NCI-H82 treated with DMSO at 0.1 percent for 48 hours (cell line): ENCODE data around the gene GNMT.
A peak's percentile ranks its signal among the peaks of the same experiment; 100 is the strongest.

Experiments
- DNase-seq: peaks from one replicate; lab custom pipeline; 2025; ENCODE audit not compliant: unreplicated experiment; lab: John Stamatoyannopoulos, UW

Gene GNMT

DNA sequence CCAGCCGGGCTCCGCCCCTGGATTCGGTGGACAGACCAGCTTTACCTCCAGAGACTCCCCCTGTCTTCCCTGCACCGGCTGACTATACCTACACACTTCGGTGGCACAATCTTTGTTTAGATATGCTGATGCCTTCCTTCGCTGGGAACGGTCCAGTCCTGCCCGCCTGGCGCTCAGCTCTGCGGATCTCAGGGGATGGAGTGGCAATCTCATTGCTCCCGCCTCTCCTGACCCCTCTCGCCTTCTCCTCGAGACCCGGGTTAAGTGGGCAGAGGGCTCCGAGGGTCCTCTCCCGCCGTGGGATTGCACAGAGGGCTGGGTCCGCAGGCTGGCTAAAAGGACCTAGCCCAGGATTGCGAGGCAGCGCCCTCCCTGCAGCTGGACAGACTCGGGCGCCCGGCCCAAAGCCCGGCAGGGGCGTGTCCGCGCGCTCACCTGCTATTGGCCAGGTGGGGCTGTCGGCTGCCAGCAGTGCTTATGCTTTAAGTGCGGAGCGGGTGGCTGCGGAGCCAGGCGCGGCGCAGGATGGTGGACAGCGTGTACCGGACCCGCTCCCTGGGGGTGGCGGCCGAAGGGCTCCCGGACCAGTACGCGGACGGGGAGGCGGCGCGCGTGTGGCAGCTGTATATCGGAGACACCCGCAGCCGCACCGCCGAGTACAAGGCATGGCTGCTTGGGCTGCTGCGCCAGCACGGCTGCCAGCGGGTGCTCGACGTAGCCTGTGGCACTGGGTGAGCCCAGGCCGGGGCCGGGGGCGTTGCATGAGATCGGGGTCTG, at the start of gene GNMT:
Gene GNMT (plus strand): TSS at position 512 of the 777 bp plus-strand sequence. CDS start 14 bp downstream, at position 526.
- no peak for DNase-seq

DNA sequence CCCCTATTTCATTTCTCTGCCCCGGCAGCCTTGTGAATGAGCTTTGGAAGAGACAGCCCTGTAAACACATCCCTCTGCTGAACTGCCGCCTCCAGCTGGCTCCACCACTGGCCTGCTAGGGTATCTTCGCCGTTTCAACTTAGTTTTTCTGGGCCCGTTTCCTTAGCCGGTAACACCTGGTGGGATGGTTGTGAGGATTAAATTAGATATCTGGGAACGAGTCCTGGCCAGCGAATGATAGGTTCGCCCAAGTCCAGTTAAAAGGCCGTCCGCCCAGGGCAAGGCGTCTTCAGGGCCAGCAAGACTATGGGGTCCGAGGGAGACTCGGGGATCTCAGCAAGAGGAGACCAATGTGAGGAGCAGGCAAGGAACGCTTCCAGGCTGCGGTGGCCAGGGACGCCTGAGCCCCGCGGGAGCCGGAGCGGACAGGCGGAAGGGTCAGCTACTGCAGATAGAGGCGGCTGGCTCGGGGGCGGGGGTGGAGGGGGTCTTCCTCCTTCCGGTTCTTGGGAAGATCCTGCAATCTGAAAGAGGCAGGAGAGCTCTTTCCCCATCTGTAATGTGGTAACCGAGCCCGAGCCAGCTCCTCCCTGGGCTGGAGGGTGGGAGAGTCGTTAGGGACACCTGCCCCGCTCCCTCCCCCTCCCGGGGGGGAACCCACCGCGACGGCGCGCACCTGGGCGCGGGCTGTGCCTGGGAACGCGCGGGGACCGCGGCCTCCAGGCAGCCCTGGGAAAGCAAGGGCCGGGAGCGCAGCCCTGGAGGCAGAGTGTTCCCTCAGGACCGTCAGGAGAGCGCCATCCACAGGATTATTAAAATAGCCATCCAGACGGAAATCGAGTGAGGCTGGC, 49.2 kb upstream of the GNMT start:
- DNase-seq: no peak

DNA sequence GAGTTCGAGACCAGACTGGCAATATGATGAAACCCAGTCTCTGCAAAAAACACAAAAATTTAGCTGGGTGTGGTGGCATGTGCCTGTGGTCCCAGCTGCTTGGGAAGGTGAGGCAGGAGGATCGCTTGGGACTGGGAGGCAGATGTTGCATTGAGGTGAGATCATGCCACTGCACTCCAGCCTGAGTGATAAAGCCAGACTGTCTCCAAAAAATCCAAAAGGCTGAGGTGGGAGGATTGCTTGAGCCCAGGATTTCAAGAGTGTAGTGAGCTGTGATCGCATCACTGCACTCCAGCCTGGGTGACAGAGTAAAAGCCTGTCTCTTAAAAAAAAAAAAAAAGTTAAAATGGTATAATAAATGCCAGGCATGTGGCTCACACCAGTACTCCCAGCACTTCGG, 46.0 kb upstream of the GNMT start:
- no peak for DNase-seq

DNA sequence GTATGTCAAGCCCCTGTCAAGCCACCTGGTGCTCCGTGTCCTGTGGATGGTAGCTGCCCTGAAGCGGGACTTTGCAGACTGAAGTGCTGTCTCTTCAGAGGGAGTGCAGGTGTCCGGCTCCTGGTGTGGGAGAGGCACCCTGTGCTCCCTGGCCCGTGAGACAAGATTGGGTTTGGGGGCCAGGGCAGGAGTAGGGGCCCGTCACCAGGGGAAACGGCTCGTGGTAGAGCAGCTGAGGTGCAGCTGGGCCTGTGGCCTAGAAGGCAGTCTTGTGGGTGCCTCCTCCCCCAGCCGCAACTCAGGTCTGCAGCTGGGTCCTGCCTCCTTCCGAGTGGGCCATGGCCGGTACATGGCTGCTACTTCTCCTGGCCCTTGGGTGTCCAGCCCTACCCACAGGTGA, 44.8 kb upstream of the GNMT start, which contains the start of gene PTCRA:
Gene PTCRA (plus strand): TSS at position 322 of the 400 bp plus-strand sequence. CDS start 17 bp downstream, at position 339.
- no peak for DNase-seq

DNA sequence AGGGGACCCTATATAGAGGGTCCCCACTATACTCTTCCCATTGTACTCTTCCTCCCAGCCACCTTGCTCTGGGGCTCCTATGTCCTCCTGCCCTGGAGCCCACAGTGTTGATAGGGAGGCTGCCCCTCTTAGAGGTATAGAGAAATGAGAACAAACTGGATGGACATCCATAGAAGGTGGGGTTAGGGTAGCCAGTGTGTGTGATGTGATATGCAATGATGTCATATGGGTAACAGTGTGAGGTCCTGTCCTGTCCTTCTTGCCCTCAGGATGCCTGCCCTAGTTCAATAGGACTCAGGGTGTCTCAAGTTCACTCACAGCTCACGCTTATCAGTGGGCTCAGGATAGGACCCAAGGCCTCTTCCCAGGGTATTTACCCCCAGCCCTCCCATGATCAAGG, 44.3 kb upstream of the GNMT start:
- DNase-seq: no peak

DNA sequence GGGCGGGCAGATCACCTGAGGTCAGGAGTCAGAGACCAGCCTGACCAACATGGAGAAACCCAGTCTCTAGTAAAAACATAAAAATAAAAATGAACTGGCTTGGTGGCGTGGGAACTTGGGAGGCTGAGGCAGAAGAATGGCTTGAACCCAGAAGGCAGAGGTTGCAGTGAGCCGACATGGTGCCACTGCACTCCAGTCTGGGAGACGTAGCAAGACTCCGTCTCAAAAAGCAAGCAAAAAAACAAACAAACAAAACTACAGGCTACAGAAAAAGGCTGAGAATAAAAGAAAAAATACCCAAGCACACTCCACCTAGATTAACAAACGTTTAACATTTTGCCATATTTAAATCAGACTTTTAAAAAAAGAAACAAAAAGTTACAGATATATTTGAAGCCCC, 38.8 kb upstream of the GNMT start:
- no peak for DNase-seq

DNA sequence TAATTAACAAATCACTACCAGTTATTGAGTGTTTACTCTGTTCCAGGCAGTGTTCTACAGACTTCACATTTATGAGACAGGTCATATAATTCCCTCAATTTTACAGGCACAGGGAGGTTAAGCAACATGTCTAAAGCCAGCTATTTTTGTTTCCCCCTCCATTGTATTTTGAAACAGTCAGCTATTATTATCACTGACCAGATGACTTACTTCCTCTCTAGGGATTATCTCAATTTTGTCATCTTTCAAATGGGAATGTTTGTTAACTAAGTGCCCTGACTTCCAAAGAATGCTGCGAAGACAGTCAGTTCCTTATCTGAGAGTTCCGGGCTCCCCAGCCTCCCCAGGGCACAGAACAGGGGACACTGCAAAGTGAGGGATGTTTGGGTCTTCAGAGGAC, 36.9 kb upstream of the GNMT start:
- no peak for DNase-seq

DNA sequence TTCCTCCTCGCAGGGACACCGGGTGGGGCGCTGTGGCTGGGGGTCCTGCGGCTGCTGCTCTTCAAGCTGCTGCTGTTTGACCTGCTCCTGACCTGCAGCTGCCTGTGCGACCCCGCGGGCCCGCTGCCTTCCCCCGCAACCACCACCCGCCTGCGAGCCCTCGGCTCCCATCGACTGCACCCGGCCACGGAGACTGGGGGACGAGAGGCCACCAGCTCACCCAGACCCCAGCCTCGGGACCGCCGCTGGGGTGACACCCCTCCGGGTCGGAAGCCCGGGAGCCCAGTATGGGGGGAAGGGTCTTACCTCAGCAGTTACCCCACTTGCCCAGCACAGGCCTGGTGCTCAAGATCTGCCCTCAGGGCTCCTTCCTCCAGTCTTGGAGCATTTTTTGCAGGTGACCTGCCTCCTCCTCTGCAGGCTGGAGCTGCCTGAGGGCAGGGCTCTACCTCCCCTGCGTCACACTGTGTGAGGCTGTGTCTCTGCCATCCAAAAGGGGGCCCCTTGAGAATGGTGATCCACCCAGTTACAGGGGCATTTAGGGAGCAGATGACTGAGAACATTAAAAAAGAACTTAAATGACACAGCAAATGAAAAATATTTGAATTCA, 35.2 kb upstream of the GNMT start:
- no peak for DNase-seq

DNA sequence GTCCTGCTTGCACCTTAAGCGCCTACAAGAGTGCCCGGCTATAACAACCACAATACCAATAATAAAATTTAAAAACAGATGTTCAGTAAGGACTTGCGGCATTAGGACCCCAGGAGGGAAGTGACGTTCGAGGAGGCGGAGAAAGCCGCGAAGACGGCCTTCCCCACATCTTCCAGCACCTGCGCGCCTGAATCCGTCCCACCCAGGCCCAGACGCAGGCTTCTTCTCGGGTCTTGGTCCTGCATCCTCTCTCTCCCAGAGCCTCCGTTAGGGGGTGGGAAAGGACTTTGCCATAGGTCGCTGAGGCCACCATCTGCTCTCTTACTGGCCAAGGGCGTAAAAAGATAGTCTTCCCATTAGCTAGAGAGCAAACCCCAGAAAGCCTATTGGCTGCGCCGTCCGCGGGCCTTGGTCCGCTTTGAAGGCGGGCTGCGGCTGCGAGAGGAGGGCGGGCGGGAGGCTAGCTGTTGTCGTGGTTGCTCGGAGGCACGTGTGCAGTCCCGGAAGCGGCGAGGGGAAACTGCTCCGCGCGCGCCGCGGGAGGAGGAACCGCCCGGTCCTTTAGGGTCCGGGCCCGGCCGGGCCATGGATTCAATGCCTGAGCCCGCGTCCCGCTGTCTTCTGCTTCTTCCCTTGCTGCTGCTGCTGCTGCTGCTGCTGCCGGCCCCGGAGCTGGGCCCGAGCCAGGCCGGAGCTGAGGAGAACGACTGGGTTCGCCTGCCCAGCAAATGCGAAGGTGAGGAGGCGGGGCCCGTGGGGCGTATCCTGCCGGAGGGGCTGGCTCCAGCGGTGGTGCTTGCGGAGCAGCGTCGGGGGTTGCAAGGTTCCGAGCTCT, 31.4 kb upstream of the GNMT start, which contains the start of gene CNPY3:
Gene CNPY3 (plus strand): TSS at position 495 of the 835 bp plus-strand sequence. CDS start 91 bp downstream, at position 586.
- DNase-seq: peak; percentile 98

DNA sequence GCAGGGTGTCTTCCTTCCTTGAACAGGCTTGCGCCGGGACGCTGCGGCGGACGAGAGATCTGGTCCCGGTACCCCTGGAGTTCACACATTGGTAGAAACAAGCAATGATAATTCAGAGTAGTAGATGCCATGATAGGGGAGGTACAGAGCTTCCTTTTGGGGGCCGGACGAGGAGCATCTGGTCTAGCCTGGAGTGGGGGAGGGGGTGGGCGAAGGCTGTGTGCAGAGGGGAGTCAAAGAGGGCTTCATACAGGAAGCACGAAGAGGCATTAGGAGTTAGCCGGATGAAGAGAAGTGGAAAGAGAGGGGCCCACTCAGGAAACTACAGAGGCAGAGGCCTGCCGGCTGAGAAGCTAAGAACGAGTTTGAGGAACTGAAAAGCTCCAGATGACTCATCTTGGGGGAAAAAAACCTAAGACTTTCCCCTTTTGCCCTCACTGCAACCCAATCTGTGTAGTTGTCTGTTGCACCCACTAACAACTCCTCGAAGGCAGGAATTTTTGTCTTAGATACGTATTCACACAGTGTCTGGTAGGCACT, 30.7 kb upstream of the GNMT start:
- DNase-seq: peak; percentile 82

DNA sequence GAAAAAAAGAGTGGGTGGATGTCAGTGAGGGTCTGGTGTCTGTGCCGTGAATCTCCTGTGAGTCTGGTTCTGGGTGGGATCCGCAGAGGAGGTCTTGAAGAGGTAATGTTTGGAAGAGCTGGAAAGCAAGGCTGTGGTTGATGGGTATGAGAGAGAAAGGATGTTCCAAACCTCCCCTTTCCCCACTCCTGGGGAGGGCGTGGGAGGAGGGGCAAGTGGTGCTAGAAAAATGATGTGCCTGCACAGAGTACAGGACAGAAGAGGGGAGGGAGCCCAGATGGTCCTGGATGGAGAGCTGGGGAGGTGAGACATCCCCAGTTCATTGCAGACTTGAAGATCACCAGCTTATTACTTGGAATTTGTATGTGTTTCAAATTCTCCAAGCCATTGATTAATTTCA, 28.1 kb upstream of the GNMT start:
- no peak for DNase-seq

DNA sequence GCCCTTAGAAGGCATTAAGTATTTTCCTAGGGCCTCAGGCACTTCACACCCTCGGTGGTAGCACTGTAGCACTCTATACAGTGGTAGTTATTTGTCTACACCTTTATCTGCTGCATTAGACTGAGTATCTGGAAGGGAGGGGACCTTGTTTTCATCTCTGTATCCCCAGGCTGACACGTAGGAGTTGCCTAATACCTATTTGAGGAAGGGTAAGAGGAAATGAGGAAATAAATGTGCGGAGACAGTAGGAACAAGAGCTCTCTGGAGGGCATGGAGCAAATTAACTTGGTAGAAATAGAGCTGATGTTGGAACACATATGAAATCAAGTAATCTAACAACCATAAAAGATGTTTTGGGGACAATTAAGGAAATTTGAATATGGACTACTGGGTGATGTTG, 27.3 kb upstream of the GNMT start:
- no peak for DNase-seq

DNA sequence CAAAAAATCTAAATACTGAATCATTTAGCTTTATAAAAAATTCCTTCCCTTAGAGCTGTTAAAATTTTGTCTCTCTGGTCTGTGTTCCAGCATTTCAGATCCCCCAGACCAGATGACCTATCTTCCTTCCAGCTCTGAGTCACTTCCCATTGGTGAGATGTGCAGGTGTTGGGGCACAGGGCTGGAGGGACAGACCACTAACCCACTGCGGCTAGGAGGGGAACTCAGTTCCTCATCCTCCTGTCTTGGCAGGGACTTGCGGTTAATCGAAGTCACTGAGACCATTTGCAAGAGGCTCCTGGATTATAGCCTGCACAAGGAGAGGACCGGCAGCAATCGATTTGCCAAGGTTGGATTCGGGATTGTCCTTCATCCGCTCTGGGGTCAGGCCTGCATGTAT, 25.2 kb upstream of the GNMT start:
- DNase-seq: no peak

DNA sequence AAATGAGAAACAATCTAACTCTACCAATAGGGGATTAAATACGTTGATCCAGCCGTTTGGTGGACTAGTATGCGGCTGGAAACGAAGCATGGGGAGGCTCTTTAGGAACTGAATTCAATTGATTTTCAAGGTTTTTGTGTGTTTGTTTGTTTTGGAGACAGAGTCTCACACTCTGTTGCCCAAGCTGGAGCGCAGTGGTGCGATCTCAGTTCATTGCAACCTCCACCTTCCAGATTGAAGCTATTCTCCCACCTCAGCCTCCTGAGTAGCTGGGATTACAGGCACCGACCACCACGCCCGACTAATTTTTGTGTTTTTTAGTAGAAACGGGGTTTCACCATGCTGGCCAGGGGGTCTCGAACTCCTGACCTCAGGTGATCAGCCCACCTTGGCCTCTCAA, 24.2 kb upstream of the GNMT start:
- DNase-seq: no peak

DNA sequence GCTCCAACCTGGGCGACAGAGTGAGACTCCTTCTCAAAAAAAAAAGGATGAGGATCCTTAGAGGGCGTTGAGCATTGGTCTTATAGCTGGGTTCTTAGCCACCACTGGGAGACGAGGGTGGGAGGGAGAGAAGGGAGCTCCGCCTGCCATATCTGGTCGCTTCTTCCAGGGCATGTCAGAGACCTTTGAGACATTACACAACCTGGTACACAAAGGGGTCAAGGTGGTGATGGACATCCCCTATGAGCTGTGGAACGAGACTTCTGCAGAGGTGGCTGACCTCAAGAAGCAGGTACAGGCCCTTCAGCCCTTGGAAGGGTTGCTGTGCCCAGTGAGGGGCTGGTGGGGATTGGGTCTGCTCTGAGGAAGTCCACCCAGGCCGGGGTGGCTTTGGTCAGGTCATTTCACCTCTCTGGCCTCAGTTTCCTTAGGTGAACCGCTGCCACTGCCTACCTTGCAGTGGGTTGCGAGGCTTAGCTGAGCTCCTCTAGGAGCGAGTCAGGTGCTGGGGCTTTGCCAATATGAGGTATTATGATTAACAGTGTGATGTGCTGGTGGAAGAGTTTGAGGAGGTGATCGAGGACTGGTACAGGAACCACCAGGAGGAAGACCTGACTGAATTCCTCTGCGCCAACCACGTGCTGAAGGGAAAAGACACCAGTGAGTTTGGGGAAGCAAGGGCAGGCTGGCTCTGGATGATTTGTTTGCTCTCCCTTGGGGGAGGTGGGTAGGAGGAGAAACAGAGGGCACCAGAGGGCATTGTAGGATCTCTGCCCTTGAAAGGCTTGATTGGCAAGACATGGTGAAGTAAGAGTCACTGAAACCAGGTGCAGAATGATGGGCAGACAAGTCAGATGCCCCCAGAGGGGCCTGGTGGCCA, 22.8 kb upstream of the GNMT start:
- DNase-seq: no peak

DNA sequence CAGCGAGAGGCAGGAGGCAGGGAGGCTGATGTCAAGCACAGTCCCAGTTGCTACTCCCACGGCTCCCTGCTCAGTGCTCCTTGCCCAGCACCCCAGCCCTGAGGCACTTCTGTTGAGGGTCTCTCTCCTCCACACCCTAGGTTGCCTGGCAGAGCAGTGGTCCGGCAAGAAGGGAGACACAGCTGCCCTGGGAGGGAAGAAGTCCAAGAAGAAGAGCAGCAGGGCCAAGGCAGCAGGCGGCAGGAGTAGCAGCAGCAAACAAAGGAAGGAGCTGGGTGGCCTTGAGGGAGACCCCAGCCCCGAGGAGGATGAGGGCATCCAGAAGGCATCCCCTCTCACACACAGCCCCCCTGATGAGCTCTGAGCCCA, 22.1 kb upstream of the GNMT start:
- no peak for DNase-seq

DNA sequence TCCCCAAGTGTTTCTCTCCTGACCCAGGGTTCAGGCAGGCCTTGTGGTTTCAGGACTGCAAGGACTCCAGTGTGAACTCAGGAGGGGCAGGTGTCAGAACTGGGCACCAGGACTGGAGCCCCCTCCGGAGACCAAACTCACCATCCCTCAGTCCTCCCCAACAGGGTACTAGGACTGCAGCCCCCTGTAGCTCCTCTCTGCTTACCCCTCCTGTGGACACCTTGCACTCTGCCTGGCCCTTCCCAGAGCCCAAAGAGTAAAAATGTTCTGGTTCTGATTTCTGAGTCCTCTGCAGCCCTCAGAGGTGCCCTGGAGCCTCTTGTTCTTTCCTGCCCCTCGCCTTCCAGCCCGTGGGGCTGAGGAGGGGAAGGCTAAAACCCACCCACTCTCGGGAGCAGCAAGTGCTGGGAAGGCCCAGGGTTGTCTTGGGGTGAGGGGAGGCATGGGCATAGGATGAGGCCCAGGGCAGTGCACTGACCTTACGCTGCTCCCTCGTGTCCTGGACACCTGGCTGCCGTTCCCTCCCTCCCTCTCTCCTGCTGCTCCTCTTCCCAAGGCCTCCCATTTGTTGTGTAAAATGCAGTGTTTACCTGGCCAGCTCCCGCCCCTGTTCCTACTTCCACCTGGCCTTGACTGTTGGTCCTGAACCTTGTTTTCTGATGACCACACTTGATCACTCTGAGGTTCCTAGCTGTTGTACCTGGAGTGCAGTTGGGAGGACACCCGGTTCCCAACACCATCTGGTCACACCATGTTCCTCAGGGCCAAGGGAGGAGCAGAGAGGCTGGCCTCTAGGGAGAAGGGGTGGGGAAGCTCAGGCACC, 21.4 kb upstream of the GNMT start:
- no peak for DNase-seq

DNA sequence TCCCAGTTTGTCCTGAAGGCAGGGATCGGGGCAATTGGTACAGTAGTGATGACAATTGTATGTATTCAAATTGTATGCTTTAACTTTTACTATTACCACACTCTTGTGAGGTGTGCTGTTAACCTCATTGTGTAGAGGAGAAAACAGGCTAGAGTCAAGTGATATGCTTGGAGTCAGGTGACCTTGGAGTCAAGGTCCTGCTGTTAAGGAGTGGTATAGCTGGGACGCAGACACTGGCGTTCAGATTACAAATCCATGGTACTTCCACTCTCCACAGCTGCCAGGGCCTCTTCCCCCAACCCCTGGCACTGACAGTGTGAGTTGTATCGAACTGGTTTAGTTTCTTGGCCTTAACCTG, 20.8 kb upstream of the GNMT start:
- no peak for DNase-seq
